ENCODE measurements around the gene RFXAP. TPM values are rescaled to one million over a fixed set of nuclear protein-coding genes. Genes with fewer than 3 reads are reported as not detected.
A peak's percentile ranks its signal among the peaks of the same experiment; 100 is the strongest.

RFXAP gene
- total RNA-seq, 1 experiment from 2014 or later = 9.2 TPM

DNA sequence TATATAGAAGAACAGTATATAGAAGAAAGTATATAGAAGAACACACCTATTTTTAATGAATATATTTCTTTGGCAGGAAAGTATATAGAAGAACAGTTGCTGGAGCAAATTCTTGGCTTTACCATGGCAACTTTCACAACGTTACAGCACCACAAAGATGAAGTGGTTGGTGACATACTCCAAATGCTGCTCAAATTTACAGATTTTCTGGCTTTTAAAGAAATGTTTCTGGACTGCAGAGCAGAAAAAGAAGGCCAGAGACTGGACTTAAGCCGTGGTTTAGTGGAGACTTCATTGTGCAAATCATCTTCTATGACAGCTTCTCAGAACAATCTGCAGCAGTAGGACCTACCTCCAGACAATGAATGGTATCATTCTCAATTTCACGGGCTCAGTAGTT lies 24.3 kb upstream of the RFXAP start (continued):
- TF ChIP-seq, protein P1, sequence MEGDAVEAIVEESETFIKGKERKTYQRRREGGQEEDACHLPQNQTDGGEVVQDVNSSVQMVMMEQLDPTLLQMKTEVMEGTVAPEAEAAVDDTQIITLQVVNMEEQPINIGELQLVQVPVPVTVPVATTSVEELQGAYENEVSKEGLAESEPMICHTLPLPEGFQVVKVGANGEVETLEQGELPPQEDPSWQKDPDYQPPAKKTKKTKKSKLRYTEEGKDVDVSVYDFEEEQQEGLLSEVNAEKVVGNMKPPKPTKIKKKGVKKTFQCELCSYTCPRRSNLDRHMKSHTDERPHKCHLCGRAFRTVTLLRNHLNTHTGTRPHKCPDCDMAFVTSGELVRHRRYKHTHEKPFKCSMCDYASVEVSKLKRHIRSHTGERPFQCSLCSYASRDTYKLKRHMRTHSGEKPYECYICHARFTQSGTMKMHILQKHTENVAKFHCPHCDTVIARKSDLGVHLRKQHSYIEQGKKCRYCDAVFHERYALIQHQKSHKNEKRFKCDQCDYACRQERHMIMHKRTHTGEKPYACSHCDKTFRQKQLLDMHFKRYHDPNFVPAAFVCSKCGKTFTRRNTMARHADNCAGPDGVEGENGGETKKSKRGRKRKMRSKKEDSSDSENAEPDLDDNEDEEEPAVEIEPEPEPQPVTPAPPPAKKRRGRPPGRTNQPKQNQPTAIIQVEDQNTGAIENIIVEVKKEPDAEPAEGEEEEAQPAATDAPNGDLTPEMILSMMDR (IDR thresholded peaks at IDR 0.05) = no peak
- TF ChIP-seq ZNF121 (CRISPR knock-in tag; IDR thresholded peaks at IDR 0.05) = no peak

DNA sequence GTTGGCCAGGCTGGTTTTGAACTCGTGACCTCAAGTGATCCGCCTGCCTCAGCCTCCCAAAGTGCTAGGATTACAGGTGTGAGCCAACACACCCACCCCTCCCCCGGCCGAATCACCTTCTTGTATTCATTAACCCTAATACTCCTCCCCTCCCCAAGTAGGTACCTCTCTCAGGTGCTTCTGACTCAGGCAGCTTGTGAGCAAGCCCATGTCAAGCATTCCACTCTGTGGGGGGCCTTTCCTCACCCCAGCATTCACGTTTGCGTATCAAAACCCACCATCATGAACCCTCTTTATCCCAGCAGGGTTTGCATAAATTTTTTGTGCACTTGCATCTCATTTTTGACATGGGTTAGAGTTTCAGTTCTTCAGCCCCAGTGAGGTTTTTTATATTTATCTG lies 23.6 kb upstream of the RFXAP start:
- Mint-ChIP-seq H3K36me3 (no peaks in the 10 kb centered on the region), H3K27ac (peak overlapping the region; percentile 85), H3K4me3 (no peak overlapping the region), H3K27me3 (ENCODE audit: low read depth) (no peaks in the 10 kb centered on the region), H3K4me1 (peaks cover 21% of the 10 kb centered on the region), H3K9me3 (no peaks in the 10 kb centered on the region)
- POLR2A ChIA-PET = no interaction called here
- ATAC-seq (peak; percentile 98), DNase-seq (ENCODE audit: low spot score) (peak; percentile 63)
- CTCF ChIA-PET = interaction anchor here (1.2 kb wide), 1 partner anchor 20 kb away, joined by 3 read pairs; no protein-coding TSS in a partner anchor
- TF ChIP-seq FOXK1 (CRISPR knock-in tag; IDR thresholded peaks at IDR 0.05) = no peak
- no peak for TF ChIP-seq PRRX2 (CRISPR knock-in tag; IDR thresholded peaks at IDR 0.05)
- 0 out of 2 replicates have a peak, but pooled peaks have one; percentile 16 for TF ChIP-seq SP1 (CRISPR knock-in tag; conservative IDR thresholded peaks at IDR 0.05)

DNA sequence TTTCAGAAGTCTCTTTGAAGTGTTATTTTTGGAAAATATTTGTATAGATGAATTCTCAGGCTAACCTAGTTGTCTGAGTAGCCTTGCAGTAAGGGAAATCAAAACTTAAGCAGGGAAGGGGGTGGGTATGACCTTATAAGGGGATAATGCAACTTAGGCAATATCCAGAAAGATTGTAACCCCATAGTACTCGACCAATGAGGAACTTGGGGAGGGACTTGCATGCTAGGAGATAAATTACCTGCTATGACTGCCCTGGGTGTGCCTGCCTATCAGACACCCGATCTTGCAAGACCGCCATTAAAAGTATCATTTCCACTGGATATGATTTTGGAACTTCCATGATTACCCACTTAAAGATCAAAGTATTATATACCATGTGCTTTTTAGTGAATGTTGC lies 23.0 kb upstream of the RFXAP start:
- Mint-ChIP-seq H3K36me3 (no peaks in the 10 kb centered on the region), H3K4me3 (no peak overlapping the region; the same call in 1 of the 2 replicates), H3K9me3 (no peaks in the 10 kb centered on the region), H3K27ac (peak overlapping the region; percentile 85), H3K27me3 (ENCODE audit: low read depth) (no peaks in the 10 kb centered on the region), H3K4me1 (peaks cover 21% of the 10 kb centered on the region)
- DNase-seq (ENCODE audit: low spot score) (no peak), ATAC-seq (peak; percentile 67)
- ChIA-PET POLR2A (no interaction called here), CTCF (interaction anchor here (0.5 to 1.2 kb wide), 2 partner anchors 20 to 67 kb away, joined by 3 read pairs; no protein-coding TSS in a partner anchor)
- TF ChIP-seq, protein P2, sequence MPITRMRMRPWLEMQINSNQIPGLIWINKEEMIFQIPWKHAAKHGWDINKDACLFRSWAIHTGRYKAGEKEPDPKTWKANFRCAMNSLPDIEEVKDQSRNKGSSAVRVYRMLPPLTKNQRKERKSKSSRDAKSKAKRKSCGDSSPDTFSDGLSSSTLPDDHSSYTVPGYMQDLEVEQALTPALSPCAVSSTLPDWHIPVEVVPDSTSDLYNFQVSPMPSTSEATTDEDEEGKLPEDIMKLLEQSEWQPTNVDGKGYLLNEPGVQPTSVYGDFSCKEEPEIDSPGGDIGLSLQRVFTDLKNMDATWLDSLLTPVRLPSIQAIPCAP (CRISPR knock-in tag; IDR thresholded peaks at IDR 0.05) = no peak
- TF ChIP-seq TEAD4 (CRISPR knock-in tag; IDR thresholded peaks at IDR 0.05) (no peak), ZNF671 (CRISPR knock-in tag; IDR thresholded peaks at IDR 0.05) (no peak), GTF2I (CRISPR knock-in tag; conservative IDR thresholded peaks at IDR 0.05) (no peak), ZNF396 (CRISPR knock-in tag; IDR thresholded peaks at IDR 0.05; ENCODE audit: borderline replicate concordance) (no peak), SMAD3 (CRISPR knock-in tag; IDR thresholded peaks at IDR 0.05; ENCODE audit: borderline replicate concordance) (no peak), ETV6 (CRISPR knock-in tag; IDR thresholded peaks at IDR 0.05) (no peak), HMGA2 (CRISPR knock-in tag; IDR thresholded peaks at IDR 0.05) (no peak), CBFB (CRISPR knock-in tag; IDR thresholded peaks at IDR 0.05; ENCODE audit: low read depth) (no peak), NFE2L1 (CRISPR knock-in tag; IDR thresholded peaks at IDR 0.05) (no peak), PRRX2 (CRISPR knock-in tag; IDR thresholded peaks at IDR 0.05) (no peak)
- TF ChIP-seq, protein P3, sequence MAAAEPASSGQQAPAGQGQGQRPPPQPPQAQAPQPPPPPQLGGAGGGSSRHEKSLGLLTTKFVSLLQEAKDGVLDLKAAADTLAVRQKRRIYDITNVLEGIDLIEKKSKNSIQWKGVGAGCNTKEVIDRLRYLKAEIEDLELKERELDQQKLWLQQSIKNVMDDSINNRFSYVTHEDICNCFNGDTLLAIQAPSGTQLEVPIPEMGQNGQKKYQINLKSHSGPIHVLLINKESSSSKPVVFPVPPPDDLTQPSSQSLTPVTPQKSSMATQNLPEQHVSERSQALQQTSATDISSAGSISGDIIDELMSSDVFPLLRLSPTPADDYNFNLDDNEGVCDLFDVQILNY (CRISPR knock-in tag; IDR thresholded peaks at IDR 0.05) = no peak
- TF ChIP-seq, protein P4, sequence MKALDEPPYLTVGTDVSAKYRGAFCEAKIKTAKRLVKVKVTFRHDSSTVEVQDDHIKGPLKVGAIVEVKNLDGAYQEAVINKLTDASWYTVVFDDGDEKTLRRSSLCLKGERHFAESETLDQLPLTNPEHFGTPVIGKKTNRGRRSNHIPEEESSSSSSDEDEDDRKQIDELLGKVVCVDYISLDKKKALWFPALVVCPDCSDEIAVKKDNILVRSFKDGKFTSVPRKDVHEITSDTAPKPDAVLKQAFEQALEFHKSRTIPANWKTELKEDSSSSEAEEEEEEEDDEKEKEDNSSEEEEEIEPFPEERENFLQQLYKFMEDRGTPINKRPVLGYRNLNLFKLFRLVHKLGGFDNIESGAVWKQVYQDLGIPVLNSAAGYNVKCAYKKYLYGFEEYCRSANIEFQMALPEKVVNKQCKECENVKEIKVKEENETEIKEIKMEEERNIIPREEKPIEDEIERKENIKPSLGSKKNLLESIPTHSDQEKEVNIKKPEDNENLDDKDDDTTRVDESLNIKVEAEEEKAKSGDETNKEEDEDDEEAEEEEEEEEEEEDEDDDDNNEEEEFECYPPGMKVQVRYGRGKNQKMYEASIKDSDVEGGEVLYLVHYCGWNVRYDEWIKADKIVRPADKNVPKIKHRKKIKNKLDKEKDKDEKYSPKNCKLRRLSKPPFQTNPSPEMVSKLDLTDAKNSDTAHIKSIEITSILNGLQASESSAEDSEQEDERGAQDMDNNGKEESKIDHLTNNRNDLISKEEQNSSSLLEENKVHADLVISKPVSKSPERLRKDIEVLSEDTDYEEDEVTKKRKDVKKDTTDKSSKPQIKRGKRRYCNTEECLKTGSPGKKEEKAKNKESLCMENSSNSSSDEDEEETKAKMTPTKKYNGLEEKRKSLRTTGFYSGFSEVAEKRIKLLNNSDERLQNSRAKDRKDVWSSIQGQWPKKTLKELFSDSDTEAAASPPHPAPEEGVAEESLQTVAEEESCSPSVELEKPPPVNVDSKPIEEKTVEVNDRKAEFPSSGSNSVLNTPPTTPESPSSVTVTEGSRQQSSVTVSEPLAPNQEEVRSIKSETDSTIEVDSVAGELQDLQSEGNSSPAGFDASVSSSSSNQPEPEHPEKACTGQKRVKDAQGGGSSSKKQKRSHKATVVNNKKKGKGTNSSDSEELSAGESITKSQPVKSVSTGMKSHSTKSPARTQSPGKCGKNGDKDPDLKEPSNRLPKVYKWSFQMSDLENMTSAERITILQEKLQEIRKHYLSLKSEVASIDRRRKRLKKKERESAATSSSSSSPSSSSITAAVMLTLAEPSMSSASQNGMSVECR (CRISPR knock-in tag; IDR thresholded peaks at IDR 0.05; ENCODE audit: borderline replicate concordance) = no peak
- TF ChIP-seq, protein P5, sequence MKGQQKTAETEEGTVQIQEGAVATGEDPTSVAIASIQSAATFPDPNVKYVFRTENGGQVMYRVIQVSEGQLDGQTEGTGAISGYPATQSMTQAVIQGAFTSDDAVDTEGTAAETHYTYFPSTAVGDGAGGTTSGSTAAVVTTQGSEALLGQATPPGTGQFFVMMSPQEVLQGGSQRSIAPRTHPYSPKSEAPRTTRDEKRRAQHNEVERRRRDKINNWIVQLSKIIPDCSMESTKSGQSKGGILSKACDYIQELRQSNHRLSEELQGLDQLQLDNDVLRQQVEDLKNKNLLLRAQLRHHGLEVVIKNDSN (CRISPR knock-in tag; IDR thresholded peaks at IDR 0.05) = no peak
- TF ChIP-seq, protein P6, sequence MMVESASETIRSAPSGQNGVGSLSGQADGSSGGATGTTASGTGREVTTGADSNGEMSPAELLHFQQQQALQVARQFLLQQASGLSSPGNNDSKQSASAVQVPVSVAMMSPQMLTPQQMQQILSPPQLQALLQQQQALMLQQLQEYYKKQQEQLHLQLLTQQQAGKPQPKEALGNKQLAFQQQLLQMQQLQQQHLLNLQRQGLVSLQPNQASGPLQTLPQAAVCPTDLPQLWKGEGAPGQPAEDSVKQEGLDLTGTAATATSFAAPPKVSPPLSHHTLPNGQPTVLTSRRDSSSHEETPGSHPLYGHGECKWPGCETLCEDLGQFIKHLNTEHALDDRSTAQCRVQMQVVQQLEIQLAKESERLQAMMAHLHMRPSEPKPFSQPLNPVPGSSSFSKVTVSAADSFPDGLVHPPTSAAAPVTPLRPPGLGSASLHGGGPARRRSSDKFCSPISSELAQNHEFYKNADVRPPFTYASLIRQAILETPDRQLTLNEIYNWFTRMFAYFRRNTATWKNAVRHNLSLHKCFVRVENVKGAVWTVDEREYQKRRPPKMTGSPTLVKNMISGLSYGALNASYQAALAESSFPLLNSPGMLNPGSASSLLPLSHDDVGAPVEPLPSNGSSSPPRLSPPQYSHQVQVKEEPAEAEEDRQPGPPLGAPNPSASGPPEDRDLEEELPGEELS (CRISPR knock-in tag; IDR thresholded peaks at IDR 0.05) = no peak
- TF ChIP-seq, protein P7, sequence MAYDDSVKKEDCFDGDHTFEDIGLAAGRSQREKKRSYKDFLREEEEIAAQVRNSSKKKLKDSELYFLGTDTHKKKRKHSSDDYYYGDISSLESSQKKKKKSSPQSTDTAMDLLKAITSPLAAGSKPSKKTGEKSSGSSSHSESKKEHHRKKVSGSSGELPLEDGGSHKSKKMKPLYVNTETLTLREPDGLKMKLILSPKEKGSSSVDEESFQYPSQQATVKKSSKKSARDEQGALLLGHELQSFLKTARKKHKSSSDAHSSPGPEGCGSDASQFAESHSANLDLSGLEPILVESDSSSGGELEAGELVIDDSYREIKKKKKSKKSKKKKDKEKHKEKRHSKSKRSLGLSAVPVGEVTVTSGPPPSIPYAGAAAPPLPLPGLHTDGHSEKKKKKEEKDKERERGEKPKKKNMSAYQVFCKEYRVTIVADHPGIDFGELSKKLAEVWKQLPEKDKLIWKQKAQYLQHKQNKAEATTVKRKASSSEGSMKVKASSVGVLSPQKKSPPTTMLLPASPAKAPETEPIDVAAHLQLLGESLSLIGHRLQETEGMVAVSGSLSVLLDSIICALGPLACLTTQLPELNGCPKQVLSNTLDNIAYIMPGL (CRISPR knock-in tag; IDR thresholded peaks at IDR 0.05) = no peak
- TF ChIP-seq, protein P8, sequence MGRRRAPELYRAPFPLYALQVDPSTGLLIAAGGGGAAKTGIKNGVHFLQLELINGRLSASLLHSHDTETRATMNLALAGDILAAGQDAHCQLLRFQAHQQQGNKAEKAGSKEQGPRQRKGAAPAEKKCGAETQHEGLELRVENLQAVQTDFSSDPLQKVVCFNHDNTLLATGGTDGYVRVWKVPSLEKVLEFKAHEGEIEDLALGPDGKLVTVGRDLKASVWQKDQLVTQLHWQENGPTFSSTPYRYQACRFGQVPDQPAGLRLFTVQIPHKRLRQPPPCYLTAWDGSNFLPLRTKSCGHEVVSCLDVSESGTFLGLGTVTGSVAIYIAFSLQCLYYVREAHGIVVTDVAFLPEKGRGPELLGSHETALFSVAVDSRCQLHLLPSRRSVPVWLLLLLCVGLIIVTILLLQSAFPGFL (CRISPR knock-in tag; IDR thresholded peaks at IDR 0.05; ENCODE audit: borderline replicate concordance) = no peak
